Heart left ventricle (tissue), 13 donors: ENCODE measurements around the gene DTX3L.

Experiments used
- CTCF ChIP-seq, 12 donors: fragments of 200-600 bp; sonication (generic) in 4 of 12; IDR thresholded peaks; one replicate each; pipeline versions ENCODE4 v1.5.0 to v1.8.0; 2018 to 2022; ENCODE audit warnings: antibody characterized with exemption in 12 of 12, mild to moderate bottlenecking in 5 of 12
- POLR2A ChIP-seq, 2 donors: fragments of 450-650 bp; IDR thresholded peaks; one replicate each; pipeline ENCODE4 v1.6.1; 2017; ENCODE audit warnings: antibody characterized with exemption in 2 of 2, mild to moderate bottlenecking in 2 of 2, moderate library complexity in 2 of 2
- donor health status: ischemic (EF 13 %, LVEDD 7.1; RV severe dilation, severe dysfunction).
- donor health status: DM: no; HTN: yes; CAD: no.
- donor health status: DM: no; HTN: no; CAD: no.
- donor health status: ischemic (EF 25% LVEDD 6.9; RV normal size, moderate dysfunction).
- donor health status: ischemic (EF 25% LVEDD 5.7; RV mildly dilated, moderate dysfunction).
- donor health status: ischemic (EF 35%, LVEDD 5.7; RV mildly dilated, moderate dysfunction).
- donor health status: nonischemic (EF 11% LVEDD 7.7; RV severe dilation, severe dysfunction).
- donor health status: DM: yes; HTN: yes; CAD: no.
- donor health status: PGD.
- donor health status: ischemic (EF 29% LVEDD 5.4; RV normal size, mild dysfunction).
- donor health status: nonischemic (EF 23%, LVEDD 6.1; RV moderate dilation, normal function).

- TF ChIP-seq CTCF (IDR thresholded peaks at IDR 0.05) (no peak), POLR2A (IDR thresholded peaks at IDR 0.05) (no peak)
Observed at GRCh38 chr3:122598151-122598550, 34.0 kb downstream of the DTX3L start.
